ENCODE data around the gene SCN1B. TPM values are rescaled to one million over a fixed set of nuclear protein-coding genes. Genes with fewer than 3 reads are reported as not detected.

Gene SCN1B
- total RNA-seq, 1 experiment from 2014 or later = 8.0 TPM

DNA sequence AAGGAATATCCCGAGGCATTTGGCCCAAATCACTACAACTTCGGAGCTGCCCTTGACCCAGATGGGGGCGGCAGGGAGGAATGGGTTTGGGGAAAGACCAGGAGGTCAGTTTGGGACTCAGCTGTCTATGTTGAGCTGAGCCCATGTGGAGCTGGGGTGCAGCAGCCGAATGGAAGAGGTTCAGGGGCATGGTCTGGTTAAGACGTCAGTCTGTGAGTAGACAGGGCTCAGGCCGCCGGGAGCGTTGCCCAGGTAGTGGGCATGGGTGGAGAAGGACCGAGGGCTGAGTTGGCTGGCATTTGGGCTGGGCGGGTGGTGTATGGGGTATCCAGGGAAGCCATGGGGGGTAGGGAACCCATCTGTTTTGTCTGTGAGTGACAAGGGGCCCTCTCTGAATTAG lies 9.3 kb upstream of the SCN1B start:
- Mint-ChIP-seq H3K4me3 (no peak overlapping the region), H3K9me3 (no peaks in the 10 kb centered on the region), H3K27me3 (ENCODE audit: low read depth) (no peaks in the 10 kb centered on the region), H3K27ac (peak overlapping the region; percentile 85), H3K4me1 (no peaks in the 10 kb centered on the region), H3K36me3 (peaks cover 74% of the 10 kb centered on the region)
- ATAC-seq (no peak), DNase-seq (ENCODE audit: low spot score) (no peak)
- ChIA-PET POLR2A (interaction anchor here (0.5 kb wide), 1 partner anchor 8 kb away, joined by 7 read pairs; no protein-coding TSS in a partner anchor), CTCF (interaction anchor here (0.7 to 1.0 kb wide), 2 partner anchors 23 to 69 kb away, joined by 3 read pairs; no protein-coding TSS in a partner anchor)
- no peak for TF ChIP-seq TEAD1 (CRISPR knock-in tag; IDR thresholded peaks at IDR 0.05)
- TF ChIP-seq TCF7 (CRISPR knock-in tag; IDR thresholded peaks at IDR 0.05; ENCODE audit: low read depth) = no peak
- TF ChIP-seq, protein P1, sequence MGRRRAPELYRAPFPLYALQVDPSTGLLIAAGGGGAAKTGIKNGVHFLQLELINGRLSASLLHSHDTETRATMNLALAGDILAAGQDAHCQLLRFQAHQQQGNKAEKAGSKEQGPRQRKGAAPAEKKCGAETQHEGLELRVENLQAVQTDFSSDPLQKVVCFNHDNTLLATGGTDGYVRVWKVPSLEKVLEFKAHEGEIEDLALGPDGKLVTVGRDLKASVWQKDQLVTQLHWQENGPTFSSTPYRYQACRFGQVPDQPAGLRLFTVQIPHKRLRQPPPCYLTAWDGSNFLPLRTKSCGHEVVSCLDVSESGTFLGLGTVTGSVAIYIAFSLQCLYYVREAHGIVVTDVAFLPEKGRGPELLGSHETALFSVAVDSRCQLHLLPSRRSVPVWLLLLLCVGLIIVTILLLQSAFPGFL (CRISPR knock-in tag; IDR thresholded peaks at IDR 0.05; ENCODE audit: borderline replicate concordance) = no peak
- TF ChIP-seq, protein P2, sequence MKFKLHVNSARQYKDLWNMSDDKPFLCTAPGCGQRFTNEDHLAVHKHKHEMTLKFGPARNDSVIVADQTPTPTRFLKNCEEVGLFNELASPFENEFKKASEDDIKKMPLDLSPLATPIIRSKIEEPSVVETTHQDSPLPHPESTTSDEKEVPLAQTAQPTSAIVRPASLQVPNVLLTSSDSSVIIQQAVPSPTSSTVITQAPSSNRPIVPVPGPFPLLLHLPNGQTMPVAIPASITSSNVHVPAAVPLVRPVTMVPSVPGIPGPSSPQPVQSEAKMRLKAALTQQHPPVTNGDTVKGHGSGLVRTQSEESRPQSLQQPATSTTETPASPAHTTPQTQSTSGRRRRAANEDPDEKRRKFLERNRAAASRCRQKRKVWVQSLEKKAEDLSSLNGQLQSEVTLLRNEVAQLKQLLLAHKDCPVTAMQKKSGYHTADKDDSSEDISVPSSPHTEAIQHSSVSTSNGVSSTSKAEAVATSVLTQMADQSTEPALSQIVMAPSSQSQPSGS (CRISPR knock-in tag; IDR thresholded peaks at IDR 0.05; ENCODE audit: borderline replicate concordance, low read depth) = no peak
- TF ChIP-seq, protein P3, sequence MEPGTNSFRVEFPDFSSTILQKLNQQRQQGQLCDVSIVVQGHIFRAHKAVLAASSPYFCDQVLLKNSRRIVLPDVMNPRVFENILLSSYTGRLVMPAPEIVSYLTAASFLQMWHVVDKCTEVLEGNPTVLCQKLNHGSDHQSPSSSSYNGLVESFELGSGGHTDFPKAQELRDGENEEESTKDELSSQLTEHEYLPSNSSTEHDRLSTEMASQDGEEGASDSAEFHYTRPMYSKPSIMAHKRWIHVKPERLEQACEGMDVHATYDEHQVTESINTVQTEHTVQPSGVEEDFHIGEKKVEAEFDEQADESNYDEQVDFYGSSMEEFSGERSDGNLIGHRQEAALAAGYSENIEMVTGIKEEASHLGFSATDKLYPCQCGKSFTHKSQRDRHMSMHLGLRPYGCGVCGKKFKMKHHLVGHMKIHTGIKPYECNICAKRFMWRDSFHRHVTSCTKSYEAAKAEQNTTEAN (CRISPR knock-in tag; IDR thresholded peaks at IDR 0.05) = no peak
- TF ChIP-seq, protein P4, sequence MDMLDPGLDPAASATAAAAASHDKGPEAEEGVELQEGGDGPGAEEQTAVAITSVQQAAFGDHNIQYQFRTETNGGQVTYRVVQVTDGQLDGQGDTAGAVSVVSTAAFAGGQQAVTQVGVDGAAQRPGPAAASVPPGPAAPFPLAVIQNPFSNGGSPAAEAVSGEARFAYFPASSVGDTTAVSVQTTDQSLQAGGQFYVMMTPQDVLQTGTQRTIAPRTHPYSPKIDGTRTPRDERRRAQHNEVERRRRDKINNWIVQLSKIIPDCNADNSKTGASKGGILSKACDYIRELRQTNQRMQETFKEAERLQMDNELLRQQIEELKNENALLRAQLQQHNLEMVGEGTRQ (CRISPR knock-in tag; IDR thresholded peaks at IDR 0.05) = no peak
- TF ChIP-seq, protein P5, sequence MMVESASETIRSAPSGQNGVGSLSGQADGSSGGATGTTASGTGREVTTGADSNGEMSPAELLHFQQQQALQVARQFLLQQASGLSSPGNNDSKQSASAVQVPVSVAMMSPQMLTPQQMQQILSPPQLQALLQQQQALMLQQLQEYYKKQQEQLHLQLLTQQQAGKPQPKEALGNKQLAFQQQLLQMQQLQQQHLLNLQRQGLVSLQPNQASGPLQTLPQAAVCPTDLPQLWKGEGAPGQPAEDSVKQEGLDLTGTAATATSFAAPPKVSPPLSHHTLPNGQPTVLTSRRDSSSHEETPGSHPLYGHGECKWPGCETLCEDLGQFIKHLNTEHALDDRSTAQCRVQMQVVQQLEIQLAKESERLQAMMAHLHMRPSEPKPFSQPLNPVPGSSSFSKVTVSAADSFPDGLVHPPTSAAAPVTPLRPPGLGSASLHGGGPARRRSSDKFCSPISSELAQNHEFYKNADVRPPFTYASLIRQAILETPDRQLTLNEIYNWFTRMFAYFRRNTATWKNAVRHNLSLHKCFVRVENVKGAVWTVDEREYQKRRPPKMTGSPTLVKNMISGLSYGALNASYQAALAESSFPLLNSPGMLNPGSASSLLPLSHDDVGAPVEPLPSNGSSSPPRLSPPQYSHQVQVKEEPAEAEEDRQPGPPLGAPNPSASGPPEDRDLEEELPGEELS (CRISPR knock-in tag; IDR thresholded peaks at IDR 0.05) = no peak
- TF ChIP-seq, protein P6, sequence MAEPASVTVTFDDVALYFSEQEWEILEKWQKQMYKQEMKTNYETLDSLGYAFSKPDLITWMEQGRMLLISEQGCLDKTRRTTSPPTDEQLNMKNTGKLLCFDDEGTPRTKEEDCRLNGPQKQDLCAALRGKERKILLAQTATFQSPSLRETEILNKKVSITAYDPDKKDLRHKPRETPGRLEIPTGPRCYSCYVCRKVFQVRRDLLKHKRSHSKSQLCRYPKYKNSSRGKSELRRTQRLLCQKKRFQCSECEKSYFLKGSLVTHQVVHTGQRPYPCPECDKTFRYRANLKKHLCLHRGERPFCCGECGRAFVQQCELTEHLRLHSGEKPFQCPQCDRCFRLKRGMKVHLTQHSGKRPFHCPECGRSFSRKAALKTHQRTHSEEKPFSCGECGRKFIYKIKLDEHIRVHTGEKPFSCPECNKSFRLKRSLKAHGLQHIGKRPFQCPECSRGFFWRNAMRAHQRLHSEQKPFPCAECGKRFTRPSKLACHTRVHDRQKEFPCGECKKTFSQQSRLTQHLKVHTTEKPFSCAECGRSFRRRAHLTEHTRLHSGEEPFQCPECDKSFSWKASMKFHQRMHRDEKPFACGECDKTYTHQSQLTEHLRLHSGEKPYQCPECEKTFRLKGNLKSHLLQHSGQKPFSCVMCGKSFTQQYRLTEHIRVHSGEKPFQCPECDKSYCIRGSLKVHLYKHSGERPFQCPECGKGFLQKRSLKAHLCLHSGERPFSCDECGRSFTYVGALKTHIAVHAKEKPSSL (CRISPR knock-in tag; conservative IDR thresholded peaks at IDR 0.05) = no peak
- TF ChIP-seq FOXJ3 (CRISPR knock-in tag; IDR thresholded peaks at IDR 0.05; ENCODE audit: borderline replicate concordance) = no peak
- TF ChIP-seq, protein P7, sequence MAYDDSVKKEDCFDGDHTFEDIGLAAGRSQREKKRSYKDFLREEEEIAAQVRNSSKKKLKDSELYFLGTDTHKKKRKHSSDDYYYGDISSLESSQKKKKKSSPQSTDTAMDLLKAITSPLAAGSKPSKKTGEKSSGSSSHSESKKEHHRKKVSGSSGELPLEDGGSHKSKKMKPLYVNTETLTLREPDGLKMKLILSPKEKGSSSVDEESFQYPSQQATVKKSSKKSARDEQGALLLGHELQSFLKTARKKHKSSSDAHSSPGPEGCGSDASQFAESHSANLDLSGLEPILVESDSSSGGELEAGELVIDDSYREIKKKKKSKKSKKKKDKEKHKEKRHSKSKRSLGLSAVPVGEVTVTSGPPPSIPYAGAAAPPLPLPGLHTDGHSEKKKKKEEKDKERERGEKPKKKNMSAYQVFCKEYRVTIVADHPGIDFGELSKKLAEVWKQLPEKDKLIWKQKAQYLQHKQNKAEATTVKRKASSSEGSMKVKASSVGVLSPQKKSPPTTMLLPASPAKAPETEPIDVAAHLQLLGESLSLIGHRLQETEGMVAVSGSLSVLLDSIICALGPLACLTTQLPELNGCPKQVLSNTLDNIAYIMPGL (CRISPR knock-in tag; IDR thresholded peaks at IDR 0.05) = no peak
- TF ChIP-seq, protein P8, sequence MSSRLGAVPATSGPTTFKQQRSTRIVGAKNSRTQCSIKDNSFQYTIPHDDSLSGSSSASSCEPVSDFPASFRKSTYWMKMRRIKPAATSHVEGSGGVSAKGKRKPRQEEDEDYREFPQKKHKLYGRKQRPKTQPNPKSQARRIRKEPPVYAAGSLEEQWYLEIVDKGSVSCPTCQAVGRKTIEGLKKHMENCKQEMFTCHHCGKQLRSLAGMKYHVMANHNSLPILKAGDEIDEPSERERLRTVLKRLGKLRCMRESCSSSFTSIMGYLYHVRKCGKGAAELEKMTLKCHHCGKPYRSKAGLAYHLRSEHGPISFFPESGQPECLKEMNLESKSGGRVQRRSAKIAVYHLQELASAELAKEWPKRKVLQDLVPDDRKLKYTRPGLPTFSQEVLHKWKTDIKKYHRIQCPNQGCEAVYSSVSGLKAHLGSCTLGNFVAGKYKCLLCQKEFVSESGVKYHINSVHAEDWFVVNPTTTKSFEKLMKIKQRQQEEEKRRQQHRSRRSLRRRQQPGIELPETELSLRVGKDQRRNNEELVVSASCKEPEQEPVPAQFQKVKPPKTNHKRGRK (CRISPR knock-in tag; IDR thresholded peaks at IDR 0.05; ENCODE audit: borderline replicate concordance) = no peak
- TF ChIP-seq, protein P9, sequence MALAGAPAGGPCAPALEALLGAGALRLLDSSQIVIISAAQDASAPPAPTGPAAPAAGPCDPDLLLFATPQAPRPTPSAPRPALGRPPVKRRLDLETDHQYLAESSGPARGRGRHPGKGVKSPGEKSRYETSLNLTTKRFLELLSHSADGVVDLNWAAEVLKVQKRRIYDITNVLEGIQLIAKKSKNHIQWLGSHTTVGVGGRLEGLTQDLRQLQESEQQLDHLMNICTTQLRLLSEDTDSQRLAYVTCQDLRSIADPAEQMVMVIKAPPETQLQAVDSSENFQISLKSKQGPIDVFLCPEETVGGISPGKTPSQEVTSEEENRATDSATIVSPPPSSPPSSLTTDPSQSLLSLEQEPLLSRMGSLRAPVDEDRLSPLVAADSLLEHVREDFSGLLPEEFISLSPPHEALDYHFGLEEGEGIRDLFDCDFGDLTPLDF (CRISPR knock-in tag; IDR thresholded peaks at IDR 0.05) = no peak
- TF ChIP-seq, protein P10, sequence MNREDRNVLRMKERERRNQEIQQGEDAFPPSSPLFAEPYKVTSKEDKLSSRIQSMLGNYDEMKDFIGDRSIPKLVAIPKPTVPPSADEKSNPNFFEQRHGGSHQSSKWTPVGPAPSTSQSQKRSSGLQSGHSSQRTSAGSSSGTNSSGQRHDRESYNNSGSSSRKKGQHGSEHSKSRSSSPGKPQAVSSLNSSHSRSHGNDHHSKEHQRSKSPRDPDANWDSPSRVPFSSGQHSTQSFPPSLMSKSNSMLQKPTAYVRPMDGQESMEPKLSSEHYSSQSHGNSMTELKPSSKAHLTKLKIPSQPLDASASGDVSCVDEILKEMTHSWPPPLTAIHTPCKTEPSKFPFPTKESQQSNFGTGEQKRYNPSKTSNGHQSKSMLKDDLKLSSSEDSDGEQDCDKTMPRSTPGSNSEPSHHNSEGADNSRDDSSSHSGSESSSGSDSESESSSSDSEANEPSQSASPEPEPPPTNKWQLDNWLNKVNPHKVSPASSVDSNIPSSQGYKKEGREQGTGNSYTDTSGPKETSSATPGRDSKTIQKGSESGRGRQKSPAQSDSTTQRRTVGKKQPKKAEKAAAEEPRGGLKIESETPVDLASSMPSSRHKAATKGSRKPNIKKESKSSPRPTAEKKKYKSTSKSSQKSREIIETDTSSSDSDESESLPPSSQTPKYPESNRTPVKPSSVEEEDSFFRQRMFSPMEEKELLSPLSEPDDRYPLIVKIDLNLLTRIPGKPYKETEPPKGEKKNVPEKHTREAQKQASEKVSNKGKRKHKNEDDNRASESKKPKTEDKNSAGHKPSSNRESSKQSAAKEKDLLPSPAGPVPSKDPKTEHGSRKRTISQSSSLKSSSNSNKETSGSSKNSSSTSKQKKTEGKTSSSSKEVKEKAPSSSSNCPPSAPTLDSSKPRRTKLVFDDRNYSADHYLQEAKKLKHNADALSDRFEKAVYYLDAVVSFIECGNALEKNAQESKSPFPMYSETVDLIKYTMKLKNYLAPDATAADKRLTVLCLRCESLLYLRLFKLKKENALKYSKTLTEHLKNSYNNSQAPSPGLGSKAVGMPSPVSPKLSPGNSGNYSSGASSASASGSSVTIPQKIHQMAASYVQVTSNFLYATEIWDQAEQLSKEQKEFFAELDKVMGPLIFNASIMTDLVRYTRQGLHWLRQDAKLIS (CRISPR knock-in tag; IDR thresholded peaks at IDR 0.05; ENCODE audit: borderline replicate concordance) = no peak
- TF ChIP-seq, protein P11, sequence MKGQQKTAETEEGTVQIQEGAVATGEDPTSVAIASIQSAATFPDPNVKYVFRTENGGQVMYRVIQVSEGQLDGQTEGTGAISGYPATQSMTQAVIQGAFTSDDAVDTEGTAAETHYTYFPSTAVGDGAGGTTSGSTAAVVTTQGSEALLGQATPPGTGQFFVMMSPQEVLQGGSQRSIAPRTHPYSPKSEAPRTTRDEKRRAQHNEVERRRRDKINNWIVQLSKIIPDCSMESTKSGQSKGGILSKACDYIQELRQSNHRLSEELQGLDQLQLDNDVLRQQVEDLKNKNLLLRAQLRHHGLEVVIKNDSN (CRISPR knock-in tag; IDR thresholded peaks at IDR 0.05) = no peak
